HG03442 (cell line): ENCODE results near the gene RSPH3.
"Not testable (repeated sequence)": the region's sequence is repeated elsewhere in the genome, so short reads cannot be mapped to it uniquely, and the experiment has no call there.

Experiments
- ATAC-seq: cut with Tn5 transposase; IDR thresholded peaks from one replicate; pipeline ENCODE4 v1.9.1; 2021; ENCODE audit warnings: mild to moderate bottlenecking, moderate library complexity; ENCODE audit not compliant: unreplicated experiment

The RSPH3 gene

GRCh38 chr6:158999666-159000403 is at the start of gene RSPH3:
Gene RSPH3, minus strand, starts transcription at chr6:159000202. Its CDS starts 652 bp downstream, at chr6:158999550.
- ATAC-seq, result peak; percentile 88

- no peak for ATAC-seq
These were observed 48.1 kb upstream of the RSPH3 start for GRCh38 chr6:159047891-159048685.

GRCh38 chr6:159045801-159046200 is 45.8 kb upstream of the RSPH3 start:
- ATAC-seq, result no peak

GRCh38 chr6:159044899-159045727 is 45.1 kb upstream of the RSPH3 start, which contains the start of gene TAGAP:
Gene TAGAP, minus strand, starts transcription at chr6:159044991. Its CDS starts 845 bp downstream, at chr6:159044146.
- ATAC-seq, result peak; percentile 88

GRCh38 chr6:159043947-159044346 is 43.9 kb upstream of the RSPH3 start:
- no peak for ATAC-seq

GRCh38 chr6:159043251-159043650 is 43.2 kb upstream of the RSPH3 start:
- ATAC-seq, result no peak

- ATAC-seq, result no peak
These were observed 42.8 kb upstream of the RSPH3 start for GRCh38 chr6:159042826-159043181.

GRCh38 chr6:159042003-159042825 is 42.2 kb upstream of the RSPH3 start:
- peak; percentile 30 for ATAC-seq

GRCh38 chr6:159041181-159041580 is 41.2 kb upstream of the RSPH3 start:
- no peak for ATAC-seq

- ATAC-seq, result no peak
These were observed 39.9 kb upstream of the RSPH3 start for GRCh38 chr6:159039885-159040258.

GRCh38 chr6:159038914-159039884 is 39.2 kb upstream of the RSPH3 start:
- ATAC-seq, result peak; percentile 85

- not testable (repeated sequence) for ATAC-seq
These were observed 38.3 kb upstream of the RSPH3 start for GRCh38 chr6:159038318-159038717.

GRCh38 chr6:159037756-159038290 is 37.8 kb upstream of the RSPH3 start:
- ATAC-seq, result no peak

- ATAC-seq, result no peak
These were observed 36.7 kb upstream of the RSPH3 start for GRCh38 chr6:159036673-159037072.

GRCh38 chr6:159035891-159036290 is 35.9 kb upstream of the RSPH3 start:
- ATAC-seq, result no peak

- ATAC-seq, result no peak
These were observed 33.4 kb upstream of the RSPH3 start for GRCh38 chr6:159033160-159034049.

GRCh38 chr6:159031846-159032245 is 31.8 kb upstream of the RSPH3 start:
- no peak for ATAC-seq

GRCh38 chr6:159030168-159030567 is 30.2 kb upstream of the RSPH3 start:
- ATAC-seq, result no peak
